ENCODE measurements around the gene APBA1. TPM values are rescaled to one million over a fixed set of nuclear protein-coding genes. Genes with fewer than 3 reads are reported as not detected.
"Not testable (repeated sequence)": the region's sequence is repeated elsewhere in the genome, so short reads cannot be mapped to it uniquely, and the experiment has no call there.

Gene APBA1
- total RNA-seq, 2 donors from 2014 or later, result 6.3 to 7.5 TPM

GRCh38 chr9:69420611-69421270, 251.4 kb downstream of the APBA1 start:
- Histone ChIP-seq H3K36me3 (no peaks in the 10 kb centered on the region), H3K9me3 (no peaks in the 10 kb centered on the region), H3K4me1 (no peaks in the 10 kb centered on the region), H3K27me3 (no peaks in the 10 kb centered on the region), H3K9ac (ENCODE audit: low read depth in 2 of 2, low read length in 2 of 2) (no peak overlapping the region), H3K27ac (no peak overlapping the region), H3K4me3 (no peak overlapping the region)
- no peak for DNase-seq
- TF ChIP-seq, protein P1, sequence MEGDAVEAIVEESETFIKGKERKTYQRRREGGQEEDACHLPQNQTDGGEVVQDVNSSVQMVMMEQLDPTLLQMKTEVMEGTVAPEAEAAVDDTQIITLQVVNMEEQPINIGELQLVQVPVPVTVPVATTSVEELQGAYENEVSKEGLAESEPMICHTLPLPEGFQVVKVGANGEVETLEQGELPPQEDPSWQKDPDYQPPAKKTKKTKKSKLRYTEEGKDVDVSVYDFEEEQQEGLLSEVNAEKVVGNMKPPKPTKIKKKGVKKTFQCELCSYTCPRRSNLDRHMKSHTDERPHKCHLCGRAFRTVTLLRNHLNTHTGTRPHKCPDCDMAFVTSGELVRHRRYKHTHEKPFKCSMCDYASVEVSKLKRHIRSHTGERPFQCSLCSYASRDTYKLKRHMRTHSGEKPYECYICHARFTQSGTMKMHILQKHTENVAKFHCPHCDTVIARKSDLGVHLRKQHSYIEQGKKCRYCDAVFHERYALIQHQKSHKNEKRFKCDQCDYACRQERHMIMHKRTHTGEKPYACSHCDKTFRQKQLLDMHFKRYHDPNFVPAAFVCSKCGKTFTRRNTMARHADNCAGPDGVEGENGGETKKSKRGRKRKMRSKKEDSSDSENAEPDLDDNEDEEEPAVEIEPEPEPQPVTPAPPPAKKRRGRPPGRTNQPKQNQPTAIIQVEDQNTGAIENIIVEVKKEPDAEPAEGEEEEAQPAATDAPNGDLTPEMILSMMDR (IDR thresholded peaks at IDR 0.05), result no peak
- intact Hi-C loops (cut with DNase I), result loop anchor here (5.0 kb wide), 1 partner anchor 502 kb away; no protein-coding TSS in a partner anchor

- intact Hi-C loops (cut with DNase I), result no loop called here
- no peak overlapping the region for H3K9ac ChIP-seq (ENCODE audit: low read depth in 2 of 2, low read length in 2 of 2)
- no peaks in the 10 kb centered on the region for H3K4me1 ChIP-seq
- H3K9me3 ChIP-seq, result no peaks in the 10 kb centered on the region
- no peak overlapping the region for H3K4me3 ChIP-seq
- TF ChIP-seq, protein P1 (IDR thresholded peaks at IDR 0.05), result peak; percentile 46
- H3K27ac ChIP-seq, result no peak overlapping the region
- H3K36me3 ChIP-seq, result no peaks in the 10 kb centered on the region
- H3K27me3 ChIP-seq, result no peaks in the 10 kb centered on the region
- DNase-seq, result peak; percentile 59
Measured at GRCh38 chr9:69412741-69413150, 259.4 kb downstream of the APBA1 start.

- Histone ChIP-seq H3K36me3 (no peaks in the 10 kb centered on the region), H3K4me1 (no peaks in the 10 kb centered on the region), H3K9me3 (no peaks in the 10 kb centered on the region), H3K27ac (no peak overlapping the region), H3K27me3 (no peaks in the 10 kb centered on the region), H3K9ac (ENCODE audit: low read depth in 2 of 2, low read length in 2 of 2) (no peak overlapping the region), H3K4me3 (no peak overlapping the region)
- intact Hi-C loops (cut with DNase I), result no loop called here
- DNase-seq, result peak; percentile 9
- TF ChIP-seq, protein P1 (IDR thresholded peaks at IDR 0.05), result no peak
Measured at GRCh38 chr9:69411931-69412740, 260.0 kb downstream of the APBA1 start.

- Histone ChIP-seq H3K27ac (no peak overlapping the region), H3K27me3 (no peaks in the 10 kb centered on the region), H3K9me3 (no peaks in the 10 kb centered on the region), H3K4me1 (no peaks in the 10 kb centered on the region), H3K36me3 (no peaks in the 10 kb centered on the region), H3K9ac (ENCODE audit: low read depth in 2 of 2, low read length in 2 of 2) (no peak overlapping the region), H3K4me3 (no peak overlapping the region)
- no peak for DNase-seq
- TF ChIP-seq, protein P1 (IDR thresholded peaks at IDR 0.05), result no peak
- intact Hi-C loops (cut with DNase I), result no loop called here
Measured at GRCh38 chr9:69411246-69411645, 260.9 kb downstream of the APBA1 start.

- H3K36me3 ChIP-seq; H3K9me3 ChIP-seq; intact Hi-C loops (cut with DNase I); H3K4me3 ChIP-seq; H3K4me1 ChIP-seq; H3K27me3 ChIP-seq; H3K9ac ChIP-seq (ENCODE audit: low read depth in 2 of 2, low read length in 2 of 2); DNase-seq; H3K27ac ChIP-seq: not testable (repeated sequence)
Measured at GRCh38 chr9:69409936-69410335, 262.2 kb downstream of the APBA1 start.

DNA sequence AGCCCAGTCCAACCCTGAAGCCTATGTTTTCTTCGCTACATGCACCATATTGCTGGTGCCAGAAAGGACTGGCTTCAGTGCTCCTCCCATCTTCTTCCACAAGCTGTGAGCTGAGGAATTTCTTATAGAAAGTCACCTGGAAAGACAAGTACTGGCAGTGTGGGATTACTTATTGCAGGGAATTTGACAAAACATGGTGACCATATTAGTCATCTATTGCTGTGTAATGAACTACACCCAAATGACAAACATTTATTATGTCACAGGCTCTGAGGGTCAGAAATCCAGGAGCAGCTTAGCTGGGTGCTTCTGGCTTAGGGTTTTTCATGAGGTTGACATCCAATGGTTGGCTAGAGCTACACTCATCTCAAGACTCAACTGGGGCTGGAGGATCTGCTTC, 271.7 kb downstream of the APBA1 start:
- no peak overlapping the region for H3K4me3 ChIP-seq
- no peaks in the 10 kb centered on the region for H3K36me3 ChIP-seq
- H3K9me3 ChIP-seq, result no peaks in the 10 kb centered on the region
- TF ChIP-seq, protein P1 (IDR thresholded peaks at IDR 0.05), result no peak
- no peaks in the 10 kb centered on the region for H3K27me3 ChIP-seq
- H3K27ac ChIP-seq, result no peak overlapping the region
- no peak for DNase-seq
- no peaks in the 10 kb centered on the region for H3K4me1 ChIP-seq
- intact Hi-C loops (cut with DNase I), result no loop called here
- H3K9ac ChIP-seq (ENCODE audit: low read depth in 2 of 2, low read length in 2 of 2), result no peak overlapping the region

Measured in colonic mucosa (tissue), 4 donors.